C4-2B (cell line): ENCODE measurements around the gene C2orf78.

Experiments
- H3K27ac ChIP-seq: fragments of 450-650 bp; 2 replicates; pipeline ENCODE4 v1.5.1; 2017
- ZFX ChIP-seq: fragments of 450-650 bp; IDR thresholded peaks from 2 replicates; pipeline ENCODE4 v1.6.1; 2017
- TF ChIP-seq, protein P1 (sequence below): fragments of 450-650 bp; conservative IDR thresholded peaks from 2 replicates; pipeline ENCODE4 v1.5.1; 2017; ENCODE audit warnings: mild to moderate bottlenecking

Gene C2orf78

GRCh38 chr2:73823416-73823815 lies 39.4 kb downstream of the C2orf78 start:
- H3K27ac ChIP-seq, result no peak overlapping the region
- TF ChIP-seq, protein P1, sequence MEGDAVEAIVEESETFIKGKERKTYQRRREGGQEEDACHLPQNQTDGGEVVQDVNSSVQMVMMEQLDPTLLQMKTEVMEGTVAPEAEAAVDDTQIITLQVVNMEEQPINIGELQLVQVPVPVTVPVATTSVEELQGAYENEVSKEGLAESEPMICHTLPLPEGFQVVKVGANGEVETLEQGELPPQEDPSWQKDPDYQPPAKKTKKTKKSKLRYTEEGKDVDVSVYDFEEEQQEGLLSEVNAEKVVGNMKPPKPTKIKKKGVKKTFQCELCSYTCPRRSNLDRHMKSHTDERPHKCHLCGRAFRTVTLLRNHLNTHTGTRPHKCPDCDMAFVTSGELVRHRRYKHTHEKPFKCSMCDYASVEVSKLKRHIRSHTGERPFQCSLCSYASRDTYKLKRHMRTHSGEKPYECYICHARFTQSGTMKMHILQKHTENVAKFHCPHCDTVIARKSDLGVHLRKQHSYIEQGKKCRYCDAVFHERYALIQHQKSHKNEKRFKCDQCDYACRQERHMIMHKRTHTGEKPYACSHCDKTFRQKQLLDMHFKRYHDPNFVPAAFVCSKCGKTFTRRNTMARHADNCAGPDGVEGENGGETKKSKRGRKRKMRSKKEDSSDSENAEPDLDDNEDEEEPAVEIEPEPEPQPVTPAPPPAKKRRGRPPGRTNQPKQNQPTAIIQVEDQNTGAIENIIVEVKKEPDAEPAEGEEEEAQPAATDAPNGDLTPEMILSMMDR, result no peak
- TF ChIP-seq ZFX, result no peak

- no peak overlapping the region for H3K27ac ChIP-seq
- TF ChIP-seq ZFX, result no peak
- TF ChIP-seq, protein P1, result peak; percentile 76
Observed at GRCh38 chr2:73823916-73824523, 40.0 kb downstream of the C2orf78 start.

DNA sequence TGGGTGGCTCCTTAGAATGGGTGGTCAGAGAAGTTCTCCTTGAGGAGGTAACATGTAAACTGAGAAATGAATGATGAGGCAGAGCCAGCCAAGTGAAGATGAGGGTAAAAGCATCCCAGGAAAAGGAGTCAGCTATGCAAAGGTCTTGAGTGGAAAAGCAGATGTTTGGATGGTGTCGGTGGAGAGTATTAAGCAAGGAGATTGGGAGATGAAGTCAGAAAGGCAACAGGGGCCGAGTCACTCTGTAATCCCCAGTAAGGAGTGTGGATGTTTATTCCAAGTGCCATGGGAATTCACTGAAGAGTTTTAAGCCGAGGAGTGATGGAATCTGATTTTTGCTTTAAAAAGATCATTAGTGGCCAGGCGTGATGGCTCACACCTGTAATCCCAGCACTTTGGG lies 41.4 kb downstream of the C2orf78 start:
- TF ChIP-seq ZFX, result no peak
- TF ChIP-seq, protein P1, result no peak
- no peak overlapping the region for H3K27ac ChIP-seq

- H3K27ac ChIP-seq, result no peak overlapping the region
- no peak for TF ChIP-seq ZFX
- TF ChIP-seq, protein P1, result peak; percentile 34
Observed at GRCh38 chr2:73827018-73827417, 43.0 kb downstream of the C2orf78 start.

GRCh38 chr2:73827660-73828388 lies 43.8 kb downstream of the C2orf78 start:
- no peak for TF ChIP-seq ZFX
- TF ChIP-seq, protein P1, result no peak
- H3K27ac ChIP-seq, result peak overlapping the region; percentile 98

GRCh38 chr2:73828389-73828817 lies 44.4 kb downstream of the C2orf78 start:
- H3K27ac ChIP-seq, result peak overlapping the region; percentile 98
- TF ChIP-seq ZFX, result no peak
- TF ChIP-seq, protein P1, result no peak

GRCh38 chr2:73828818-73829570 lies 45.0 kb downstream of the C2orf78 start, which contains the start of gene STAMBP:
Gene STAMBP, plus strand, starts transcription at chr2:73828961. Its CDS starts 1,896 bp downstream, at chr2:73830857.
- H3K27ac ChIP-seq, result peak within 1 kb of the TSS; percentile 98
- TF ChIP-seq, protein P1, result no peak; the same call in 1 of the 2 replicates
- TF ChIP-seq ZFX, result peak; percentile 54
